ENCODE results near the gene ZMYND19.
A peak's percentile ranks its signal among the peaks of the same experiment; 100 is the strongest.
"Not testable (repeated sequence)": the region's sequence is repeated elsewhere in the genome, so short reads cannot be mapped to it uniquely, and the experiment has no call there.

Gene ZMYND19

DNA sequence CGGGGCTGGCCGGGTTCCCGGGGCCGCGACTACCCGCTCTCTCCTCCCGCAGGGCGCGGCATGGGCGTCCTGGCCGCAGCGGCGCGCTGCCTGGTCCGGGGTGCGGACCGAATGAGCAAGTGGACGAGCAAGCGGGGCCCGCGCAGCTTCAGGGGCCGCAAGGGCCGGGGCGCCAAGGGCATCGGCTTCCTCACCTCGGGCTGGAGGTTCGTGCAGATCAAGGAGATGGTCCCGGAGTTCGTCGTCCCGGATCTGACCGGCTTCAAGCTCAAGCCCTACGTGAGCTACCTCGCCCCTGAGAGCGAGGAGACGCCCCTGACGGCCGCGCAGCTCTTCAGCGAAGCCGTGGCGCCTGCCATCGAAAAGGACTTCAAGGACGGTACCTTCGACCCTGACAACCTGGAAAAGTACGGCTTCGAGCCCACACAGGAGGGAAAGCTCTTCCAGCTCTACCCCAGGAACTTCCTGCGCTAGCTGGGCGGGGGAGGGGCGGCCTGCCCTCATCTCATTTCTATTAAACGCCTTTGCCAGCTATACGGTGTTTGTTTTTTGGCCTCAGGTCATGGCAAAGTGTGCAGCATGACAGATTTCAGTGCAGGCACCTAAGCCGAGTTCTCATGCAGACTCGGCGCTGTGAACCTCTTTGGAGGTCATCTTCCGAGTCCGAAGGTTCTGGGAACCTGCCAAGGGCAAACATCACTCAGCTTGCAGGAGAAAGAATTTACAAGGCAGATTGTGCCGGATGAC, 38.1 kb downstream of the ZMYND19 start:
- DNase-seq = no peak

DNA sequence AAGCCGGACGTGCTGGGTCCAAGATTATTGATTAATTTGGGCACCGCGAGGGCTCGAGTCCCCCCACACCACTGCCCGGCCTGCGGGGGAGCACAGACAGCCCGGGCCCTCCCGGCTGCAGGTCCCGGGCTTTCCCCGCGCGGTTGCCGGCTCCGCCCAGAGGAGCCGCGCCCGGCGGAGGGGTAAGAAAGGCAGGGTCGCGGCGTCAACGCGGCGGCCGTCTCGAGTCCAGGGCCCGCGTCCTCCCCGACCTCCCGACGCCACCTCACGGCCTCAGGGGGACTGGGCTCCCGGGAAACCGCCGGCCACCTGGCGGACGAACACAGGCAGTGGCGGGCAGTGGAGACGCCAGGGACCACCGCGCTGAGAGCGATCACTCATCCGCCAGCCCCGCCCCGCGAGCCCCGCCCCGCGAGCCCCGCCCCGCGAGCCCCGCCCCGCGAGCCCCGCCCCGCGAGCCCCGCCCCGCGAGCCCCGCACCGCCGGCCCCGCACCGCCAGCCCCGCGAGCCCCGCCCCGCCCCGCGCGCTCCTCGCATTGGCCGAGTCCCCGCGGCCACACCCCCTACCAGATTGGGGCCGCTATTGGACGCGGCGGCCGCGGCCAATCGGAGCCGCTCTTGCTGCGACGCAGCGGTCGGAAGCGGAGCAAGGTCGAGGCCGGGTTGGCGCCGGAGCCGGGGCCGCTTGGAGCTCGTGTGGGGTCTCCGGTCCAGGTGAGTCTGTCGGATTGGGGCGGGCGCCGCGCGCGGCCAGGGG, 38.9 kb downstream of the ZMYND19 start, which contains the start of gene MRPL41:
MRPL41 (plus strand) TSS at position 616 of the 758 bp plus-strand sequence. CDS start 203 bp downstream, outside the sequence.
- peak; percentile 91 for DNase-seq

DNA sequence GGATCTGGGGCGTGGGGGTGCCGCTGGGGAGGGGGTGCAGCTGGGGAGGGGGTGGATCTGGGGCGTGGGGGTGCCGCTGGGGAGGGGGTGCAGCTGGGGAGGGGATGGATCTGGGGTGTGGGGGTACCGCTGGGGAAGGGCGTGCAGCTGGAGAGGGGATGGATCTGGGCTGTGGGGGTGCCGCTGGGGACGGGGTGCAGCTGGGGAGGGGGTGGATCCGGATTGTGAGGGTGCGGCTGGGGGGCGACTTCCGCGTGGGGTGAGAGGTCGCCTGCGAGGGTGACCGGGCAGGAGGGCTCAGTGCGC, 39.4 kb downstream of the ZMYND19 start:
- DNase-seq = not testable (repeated sequence)

DNA sequence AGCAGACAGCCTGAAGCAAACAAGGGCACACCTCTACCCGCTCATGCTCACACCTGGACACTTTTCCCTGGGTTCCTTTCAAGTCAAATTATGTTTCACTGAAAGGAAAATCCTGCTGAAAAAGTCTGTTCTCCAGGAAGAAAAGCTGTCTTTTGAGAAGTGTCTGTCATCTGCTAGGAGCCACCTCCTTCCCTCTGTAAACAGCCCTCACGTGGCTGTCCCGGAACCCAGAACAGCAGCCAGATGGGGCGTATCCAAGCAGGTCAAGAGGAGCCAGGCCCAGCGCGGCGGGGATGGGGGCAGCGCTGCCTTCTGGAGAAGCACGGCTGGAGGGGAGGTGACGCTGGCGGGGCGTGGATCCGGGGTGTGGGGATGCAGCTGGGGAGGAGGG, 40.1 kb downstream of the ZMYND19 start, which contains the start of gene PNPLA7:
PNPLA7 (minus strand) TSS at position 172 of the 391 bp plus-strand sequence. CDS start 205 bp downstream, outside the sequence.
- peak; percentile 61 for DNase-seq

DNA sequence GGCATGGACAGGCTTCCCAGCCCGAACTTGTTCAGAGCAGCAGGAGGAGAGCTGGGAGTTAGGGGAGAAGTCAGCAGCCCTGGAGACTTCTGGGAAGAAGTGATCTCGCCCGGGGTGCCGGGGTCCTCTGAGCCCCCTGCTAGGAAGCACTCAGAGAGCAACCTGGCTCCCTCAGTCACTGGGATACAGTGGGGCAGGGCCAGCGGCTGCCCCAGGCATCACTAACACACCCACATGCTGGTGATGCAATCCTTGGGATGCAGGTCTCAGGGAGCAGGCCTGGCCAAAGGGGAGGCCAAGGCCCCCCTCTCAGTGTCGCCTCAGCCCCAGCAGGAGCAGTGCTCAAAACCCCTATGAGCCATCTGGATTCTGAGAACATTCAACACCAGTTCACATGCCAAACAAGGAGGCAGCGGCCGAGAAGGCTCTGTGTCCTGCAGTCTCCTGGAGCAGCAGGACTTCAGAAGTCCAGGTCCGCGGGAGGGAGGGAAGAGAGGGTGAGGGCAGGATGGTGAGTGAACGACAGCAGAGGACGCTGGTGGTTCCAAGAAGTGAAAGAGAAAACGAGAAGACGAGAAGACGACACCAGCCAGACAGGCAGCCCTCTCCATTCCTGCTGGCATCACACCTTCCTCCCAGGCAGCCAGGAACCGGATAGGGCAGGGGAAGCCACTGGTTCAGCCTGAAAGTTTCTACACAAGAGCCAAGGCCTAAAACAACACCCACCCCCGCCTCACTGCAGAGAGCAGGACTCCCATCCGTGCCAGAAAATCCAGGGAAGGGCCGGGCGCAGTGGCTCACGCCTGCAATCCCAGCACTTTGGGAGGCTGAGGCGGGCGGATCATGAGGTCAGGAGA, 42.4 kb downstream of the ZMYND19 start:
- no peak for DNase-seq

DNA sequence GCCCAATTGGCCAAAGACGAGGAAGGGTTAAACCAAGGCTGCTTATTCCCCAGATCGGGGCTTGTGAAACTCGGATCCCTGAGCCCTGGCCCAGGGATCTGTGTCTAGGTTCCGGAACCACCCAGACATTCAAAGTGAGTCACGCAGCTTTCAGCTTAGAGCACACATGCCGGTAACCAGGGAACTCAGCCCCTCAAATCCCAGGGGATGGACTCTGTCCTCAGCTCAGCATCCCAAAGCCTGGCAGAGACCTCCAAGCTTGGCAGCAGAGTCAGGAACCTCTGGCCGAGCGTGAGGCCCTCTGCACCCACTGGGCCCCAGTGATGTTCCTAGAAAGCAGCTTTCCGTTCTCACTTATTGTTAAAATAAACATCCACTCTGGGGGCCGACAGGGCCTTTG, 45.2 kb downstream of the ZMYND19 start:
- no peak for DNase-seq

DNA sequence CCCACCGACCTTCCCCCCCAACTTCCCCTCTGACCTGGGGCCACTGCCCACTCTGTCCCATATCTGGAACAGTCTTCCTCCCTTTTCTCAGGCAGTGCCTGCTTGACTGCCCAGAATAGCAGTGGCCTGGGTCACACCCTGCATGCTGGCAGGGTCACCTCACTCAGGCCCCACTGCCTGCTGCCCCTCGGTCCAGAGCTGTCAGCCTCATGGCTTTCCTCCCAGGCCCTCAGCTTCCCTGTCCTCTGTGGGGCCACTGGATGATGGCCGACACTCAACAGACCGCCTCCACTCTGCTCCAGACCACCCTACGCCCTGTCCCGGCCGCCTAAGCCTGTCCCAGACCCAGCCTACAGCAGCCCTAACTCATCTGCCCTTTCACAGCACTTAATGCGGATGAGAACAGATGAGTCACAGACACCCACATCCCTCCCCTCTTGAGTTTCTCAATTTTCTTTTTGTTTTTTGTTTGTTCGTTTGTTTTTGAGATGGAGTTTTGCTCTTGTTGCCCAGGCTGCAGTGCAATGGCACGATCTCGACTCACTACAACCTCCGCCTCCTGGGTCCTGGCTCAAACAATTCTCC, 46.0 kb downstream of the ZMYND19 start:
- no peak for DNase-seq

DNA sequence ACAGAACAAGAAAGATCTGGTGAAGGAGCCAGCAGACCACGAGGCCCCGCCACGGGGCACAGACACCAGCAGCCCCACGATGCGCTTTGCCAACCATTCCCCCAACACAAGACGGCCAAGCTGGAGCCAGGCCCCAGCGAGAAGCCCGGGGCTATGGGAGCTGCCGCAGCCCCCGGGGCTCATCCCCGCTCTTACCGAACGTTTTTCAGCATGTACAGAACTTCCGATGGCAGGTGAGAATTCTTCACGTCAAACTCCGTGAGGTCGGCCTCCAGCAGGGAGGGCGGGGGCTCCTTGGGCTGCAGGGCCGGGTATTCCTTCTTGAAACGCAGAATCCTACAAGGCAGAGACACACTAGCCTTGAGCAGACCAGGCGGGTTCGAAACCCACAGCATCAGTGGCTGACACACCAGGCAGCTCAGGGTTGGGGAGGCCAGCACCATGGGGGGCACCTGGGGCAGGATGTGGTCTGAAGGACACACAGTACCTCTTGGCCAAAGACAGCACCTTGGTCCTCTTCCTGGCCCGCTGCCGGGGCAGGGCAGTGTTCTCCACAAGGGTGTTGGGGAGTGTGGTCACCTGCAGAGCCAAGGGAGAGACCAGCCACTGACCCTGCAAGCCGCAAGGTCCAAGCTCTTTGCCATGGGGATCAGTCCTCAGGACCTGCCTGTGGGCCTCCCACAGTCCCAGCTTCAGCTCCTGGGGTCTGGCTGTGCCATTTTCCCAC, 46.9 kb downstream of the ZMYND19 start:
- no peak for DNase-seq

DNA sequence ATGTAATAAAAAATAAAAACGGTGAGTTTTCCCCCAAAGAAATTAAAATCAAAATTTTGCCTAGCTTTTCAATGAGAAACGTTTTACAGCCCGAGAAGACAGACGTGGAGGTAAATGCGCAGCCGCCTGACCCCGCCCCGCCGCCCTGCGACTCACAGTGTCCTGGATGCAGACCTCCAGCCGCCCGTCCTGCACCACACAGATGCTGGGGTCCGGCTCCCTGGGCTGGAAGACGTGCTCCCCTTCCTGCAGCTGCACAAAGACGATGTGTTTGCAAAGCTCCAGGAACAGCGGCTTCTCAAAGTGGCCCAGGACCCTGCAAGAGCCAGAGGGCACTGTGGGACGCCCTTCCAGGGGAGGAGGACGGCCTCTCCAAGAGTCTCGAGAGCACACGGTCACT, 47.8 kb downstream of the ZMYND19 start:
- DNase-seq = no peak

DNA sequence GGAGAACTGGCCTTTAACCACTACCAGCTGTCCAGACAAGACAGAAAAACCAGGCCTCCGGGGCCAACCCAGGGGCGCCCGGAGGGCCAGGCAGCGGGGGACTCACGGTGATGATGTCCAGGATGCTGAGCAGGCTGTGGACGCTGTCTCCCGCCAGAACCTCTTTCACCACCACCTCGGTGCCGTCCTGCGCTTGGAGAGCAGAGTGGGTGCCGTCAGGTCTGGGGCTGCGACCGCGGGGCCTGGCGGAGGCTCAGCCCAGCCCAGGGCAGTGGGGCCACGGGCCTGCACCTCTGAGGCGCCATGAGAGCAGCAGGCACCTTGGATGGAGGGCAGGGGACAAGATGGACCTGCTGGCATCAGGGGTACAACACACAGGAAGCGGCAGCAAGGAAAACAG, 49.8 kb downstream of the ZMYND19 start:
- no peak for DNase-seq

DNA sequence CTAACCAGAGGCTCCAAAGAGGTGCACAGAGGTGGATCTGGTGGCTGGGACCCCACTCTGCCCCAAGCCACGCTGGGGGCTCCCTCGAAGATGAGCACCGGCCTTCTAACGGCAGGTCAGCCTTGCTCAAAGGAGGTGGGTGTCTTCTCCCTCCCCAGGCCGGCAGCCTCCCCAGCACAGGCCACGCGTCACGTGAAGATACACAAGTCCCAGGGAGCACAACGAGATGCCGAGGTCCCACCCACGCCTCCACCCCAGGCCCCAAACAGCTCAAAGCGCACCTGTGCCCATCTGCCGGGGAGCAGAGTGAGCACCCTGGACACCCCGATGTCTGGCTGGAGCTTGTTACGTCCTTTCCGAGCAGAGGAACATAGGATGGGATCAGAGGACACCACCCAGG, 52.3 kb downstream of the ZMYND19 start:
- DNase-seq = no peak

DNA sequence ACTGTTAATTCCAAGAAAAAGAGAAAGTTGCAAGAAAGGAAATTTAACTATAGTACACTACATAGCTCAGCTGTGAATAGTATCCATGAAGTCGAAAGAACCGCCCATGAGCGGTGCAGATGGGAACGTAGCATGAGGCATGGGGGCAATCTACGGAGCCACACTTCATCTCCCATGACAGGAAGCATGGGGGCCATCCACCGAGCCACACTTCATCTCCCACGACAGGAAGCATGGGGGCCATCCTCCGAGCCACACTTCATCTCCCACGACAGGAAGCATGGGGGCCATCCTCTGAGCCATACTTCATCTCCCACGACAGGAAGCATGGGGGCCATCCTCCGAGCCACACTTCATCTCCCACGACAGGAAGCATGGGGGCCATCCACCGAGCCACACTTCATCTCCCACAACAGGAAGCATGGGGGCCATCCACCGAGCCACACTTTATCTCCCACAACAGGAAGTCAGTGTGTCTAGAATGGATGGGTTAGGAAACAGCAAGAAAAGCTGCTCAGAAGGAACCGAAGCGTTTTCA, 53.6 kb downstream of the ZMYND19 start:
- peak; percentile 22 for DNase-seq

DNA sequence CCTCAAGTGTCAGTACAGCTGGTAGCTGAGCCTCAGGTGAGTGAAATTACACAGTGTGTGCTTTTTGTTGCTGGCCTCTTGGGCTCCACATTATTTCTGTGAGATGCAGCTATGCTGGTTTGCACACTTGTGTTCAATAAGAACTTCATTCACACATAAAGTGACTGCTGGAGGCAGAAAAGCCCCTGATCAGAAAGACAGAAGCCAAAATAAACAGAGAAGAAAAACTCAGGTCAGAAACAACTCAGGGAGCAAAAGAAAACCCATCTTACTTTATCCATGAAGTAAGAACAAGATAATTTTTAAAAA, 55.2 kb downstream of the ZMYND19 start:
- DNase-seq = no peak

DNA sequence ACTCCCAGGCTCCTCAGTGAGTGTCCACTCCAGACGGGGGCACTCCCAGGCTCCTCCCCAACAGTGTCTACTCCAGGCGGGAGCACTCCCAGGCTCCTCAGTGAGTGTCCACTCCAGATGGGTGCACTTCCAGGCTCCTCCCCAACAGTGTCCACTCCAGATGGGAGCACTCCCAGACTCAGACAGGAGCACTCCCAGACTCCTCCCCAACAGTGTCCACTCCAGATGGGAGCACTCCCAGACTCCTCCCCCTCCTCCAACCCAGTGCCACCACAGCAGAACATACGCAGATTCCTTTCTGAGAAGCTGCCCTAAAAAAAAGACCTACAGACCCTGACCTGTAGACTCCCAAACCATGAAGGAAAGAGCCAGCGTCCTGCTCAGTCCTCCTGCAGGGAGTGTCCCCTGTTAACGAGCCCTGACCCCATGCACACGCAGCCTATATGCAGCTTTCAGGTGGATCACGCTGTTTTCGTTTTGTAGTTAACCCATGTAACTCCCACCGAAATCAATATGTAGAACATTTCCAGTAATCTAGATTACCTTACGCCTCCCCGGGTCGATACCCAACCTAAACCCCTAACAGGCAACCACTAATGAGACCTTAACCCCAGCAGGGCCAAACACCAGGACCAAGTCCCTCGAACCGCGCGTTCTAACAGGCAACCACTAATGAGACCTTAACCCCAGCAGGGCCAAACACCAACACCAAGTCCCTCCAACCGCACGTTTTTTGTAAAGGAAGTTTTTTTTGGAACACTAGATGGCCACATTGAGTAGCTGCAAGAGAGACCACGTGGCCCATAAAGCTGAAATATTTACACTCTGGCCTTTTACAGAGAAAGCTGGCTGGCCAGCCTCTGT, 55.8 kb downstream of the ZMYND19 start:
- peak; percentile 45 for DNase-seq

DNA sequence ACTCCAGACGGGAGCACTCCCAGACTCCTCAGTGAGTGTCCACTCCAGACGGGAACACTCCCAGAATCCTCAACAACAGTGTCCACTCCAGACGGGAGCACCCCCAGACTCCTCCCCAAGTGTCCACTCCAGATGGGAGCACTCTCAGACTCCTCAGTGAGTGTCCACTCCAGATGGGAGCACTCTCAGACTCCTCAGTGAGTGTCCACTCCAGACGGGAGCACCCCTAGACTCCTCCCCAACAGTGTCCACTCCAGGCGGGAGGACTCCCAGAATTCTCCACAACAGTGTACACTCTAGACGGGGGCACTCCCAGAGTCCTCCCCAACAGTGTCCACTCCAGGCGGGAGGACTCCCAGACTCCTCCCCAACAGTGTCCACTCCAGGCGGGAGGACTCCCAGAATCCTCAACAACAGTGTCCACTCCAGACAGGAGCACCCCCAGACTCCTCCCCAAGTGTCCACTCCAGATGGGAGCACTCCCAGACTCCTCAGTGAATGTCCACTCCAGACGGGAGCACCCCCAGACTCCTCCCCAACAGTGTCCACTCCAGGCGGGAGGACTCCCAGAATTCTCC, 57.3 kb downstream of the ZMYND19 start:
- DNase-seq = not testable (repeated sequence)

All from CD4-positive, alpha-beta T cell treated with Interleukin-17A for 1 hour (primary cell).